OCI-LY1 (cell line): ENCODE results near the gene DMRT2.

Experiments used
- H2AFZ ChIP-seq: fragments of 200-600 bp; sonication (generic), shearing (Covaris generic); 2 replicates; pipeline ENCODE4 v1.6.0; 2014; ENCODE audit warnings: antibody characterized with exemption, mild to moderate bottlenecking, low read length
- H3F3A ChIP-seq: fragments of 200-600 bp; sonication (generic), shearing (Covaris generic); 2 replicates; pipeline ENCODE4 v1.6.0; 2014; ENCODE audit warnings: mild to moderate bottlenecking, antibody characterized with exemption, low read length, moderate library complexity; ENCODE audit not compliant: insufficient read depth
- H3K27ac ChIP-seq: fragments of 200-600 bp; sonication (generic); 2 replicates; pipeline ENCODE4 v1.5.1; 2014; ENCODE audit warnings: low read length, mixed run types, mild to moderate bottlenecking, low read depth; ENCODE audit not compliant: poor library complexity, severe bottlenecking
- H3K27me3 ChIP-seq: fragments of 200-600 bp; sonication (generic); 2 replicates; pipeline ENCODE4 v1.6.0; 2014; ENCODE audit warnings: antibody characterized with exemption, mild to moderate bottlenecking, low read length, moderate library complexity; ENCODE audit not compliant: insufficient read depth
- H3K36me3 ChIP-seq: fragments of 200-600 bp; sonication (generic); 2 replicates; pipeline ENCODE4 v1.6.1; 2014; ENCODE audit warnings: mild to moderate bottlenecking, antibody characterized with exemption, low read length, moderate library complexity, mixed read lengths; ENCODE audit not compliant: insufficient read depth
- H3K4me1 ChIP-seq: fragments of 200-600 bp; sonication (generic); 2 replicates; pipeline ENCODE4 v1.5.1; 2014; ENCODE audit warnings: mild to moderate bottlenecking, low read length, moderate library complexity; ENCODE audit not compliant: insufficient read depth, severe bottlenecking
- H3K4me2 ChIP-seq: fragments of 200-600 bp; sonication (generic), shearing (Covaris generic); 2 replicates; pipeline ENCODE4 v1.6.1; 2014; ENCODE audit warnings: low read length
- H3K4me3 ChIP-seq: fragments of 200-600 bp; sonication (generic); 2 replicates; pipeline ENCODE4 v1.5.1; 2014; ENCODE audit warnings: low read length, low read depth, mild to moderate bottlenecking, mixed read lengths; ENCODE audit not compliant: poor library complexity, severe bottlenecking
- H3K79me2 ChIP-seq: fragments of 200-600 bp; shearing (Covaris generic); 2 replicates; pipeline ENCODE4 v1.6.1; 2016; ENCODE audit warnings: mixed run types, low read length, mixed read lengths; ENCODE audit not compliant: insufficient read depth
- H3K9ac ChIP-seq: fragments of 200-600 bp; sonication (generic), shearing (Covaris generic); 2 replicates; pipeline ENCODE4 v1.6.1; 2014; ENCODE audit warnings: mild to moderate bottlenecking, low read length, mixed read lengths
- H3K9me2 ChIP-seq: fragments of 200-600 bp; sonication (generic), shearing (Covaris generic); 2 replicates; pipeline ENCODE4 v1.6.1; 2014; ENCODE audit warnings: low read depth, mild to moderate bottlenecking, low read length, mixed read lengths
- H3K9me3 ChIP-seq: fragments of 200-600 bp; shearing (Covaris generic); 2 replicates; pipeline ENCODE4 v1.6.1; 2014; ENCODE audit warnings: low read length, mixed read lengths
- H4K20me1 ChIP-seq: fragments of 200-600 bp; sonication (generic), shearing (Covaris generic); 2 replicates; pipeline ENCODE4 v1.6.0; 2016; ENCODE audit warnings: mild to moderate bottlenecking, low read length; ENCODE audit not compliant: insufficient read depth
- EZH2 ChIP-seq: fragments of 200-600 bp; sonication (generic), shearing (Covaris generic); IDR thresholded peaks from 2 replicates; pipeline ENCODE4 v1.8.0; 2017; ENCODE audit warnings: borderline replicate concordance, mixed run types, mild to moderate bottlenecking, antibody characterized with exemption, low read length, moderate library complexity, mixed read lengths
- TF ChIP-seq, protein P1 (sequence below): fragments of 200-600 bp; sonication (generic), shearing (Covaris generic); IDR thresholded peaks from 2 replicates; pipeline ENCODE4 v1.5.1; 2017; ENCODE audit warnings: mild to moderate bottlenecking, antibody characterized with exemption, low read length, moderate library complexity, mixed read lengths

The DMRT2 gene

DNA sequence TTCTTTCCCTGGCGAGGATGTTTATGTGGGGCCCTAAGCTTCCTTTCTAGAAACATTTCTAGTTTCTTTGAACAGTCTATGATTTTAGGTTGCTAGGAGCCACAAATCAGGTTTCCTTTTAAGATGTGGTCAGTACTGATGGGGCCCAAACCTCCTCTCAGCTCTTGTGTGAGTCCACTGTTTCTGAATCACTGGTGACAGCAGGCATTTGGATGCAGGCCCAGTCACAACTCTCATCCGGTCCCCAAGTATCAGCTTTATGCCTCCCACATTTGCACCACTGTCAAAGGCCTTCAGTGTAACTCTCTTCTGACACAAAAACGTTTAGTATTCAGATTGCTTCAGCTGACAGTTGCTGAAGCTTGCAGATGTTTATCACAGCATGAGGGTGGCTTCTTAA, 7.8 kb downstream of the DMRT2 start:
- Histone ChIP-seq H3K79me2 (no peaks in the 10 kb centered on the region), H4K20me1 (no peaks in the 10 kb centered on the region), H3K27ac (no peak overlapping the region), H3K36me3 (no peaks in the 10 kb centered on the region), H3F3A (no peaks in the 10 kb centered on the region), H3K4me3 (no peak overlapping the region), H3K9ac (no peak overlapping the region), H3K4me2 (no peak overlapping the region), H2AFZ (no peak overlapping the region), H3K9me3 (no peaks in the 10 kb centered on the region), H3K4me1 (no peaks in the 10 kb centered on the region), H3K9me2 (no peaks in the 10 kb centered on the region), H3K27me3 (no peaks in the 10 kb centered on the region)
- no peak for TF ChIP-seq EZH2
- TF ChIP-seq, protein P1, sequence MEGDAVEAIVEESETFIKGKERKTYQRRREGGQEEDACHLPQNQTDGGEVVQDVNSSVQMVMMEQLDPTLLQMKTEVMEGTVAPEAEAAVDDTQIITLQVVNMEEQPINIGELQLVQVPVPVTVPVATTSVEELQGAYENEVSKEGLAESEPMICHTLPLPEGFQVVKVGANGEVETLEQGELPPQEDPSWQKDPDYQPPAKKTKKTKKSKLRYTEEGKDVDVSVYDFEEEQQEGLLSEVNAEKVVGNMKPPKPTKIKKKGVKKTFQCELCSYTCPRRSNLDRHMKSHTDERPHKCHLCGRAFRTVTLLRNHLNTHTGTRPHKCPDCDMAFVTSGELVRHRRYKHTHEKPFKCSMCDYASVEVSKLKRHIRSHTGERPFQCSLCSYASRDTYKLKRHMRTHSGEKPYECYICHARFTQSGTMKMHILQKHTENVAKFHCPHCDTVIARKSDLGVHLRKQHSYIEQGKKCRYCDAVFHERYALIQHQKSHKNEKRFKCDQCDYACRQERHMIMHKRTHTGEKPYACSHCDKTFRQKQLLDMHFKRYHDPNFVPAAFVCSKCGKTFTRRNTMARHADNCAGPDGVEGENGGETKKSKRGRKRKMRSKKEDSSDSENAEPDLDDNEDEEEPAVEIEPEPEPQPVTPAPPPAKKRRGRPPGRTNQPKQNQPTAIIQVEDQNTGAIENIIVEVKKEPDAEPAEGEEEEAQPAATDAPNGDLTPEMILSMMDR, result no peak

DNA sequence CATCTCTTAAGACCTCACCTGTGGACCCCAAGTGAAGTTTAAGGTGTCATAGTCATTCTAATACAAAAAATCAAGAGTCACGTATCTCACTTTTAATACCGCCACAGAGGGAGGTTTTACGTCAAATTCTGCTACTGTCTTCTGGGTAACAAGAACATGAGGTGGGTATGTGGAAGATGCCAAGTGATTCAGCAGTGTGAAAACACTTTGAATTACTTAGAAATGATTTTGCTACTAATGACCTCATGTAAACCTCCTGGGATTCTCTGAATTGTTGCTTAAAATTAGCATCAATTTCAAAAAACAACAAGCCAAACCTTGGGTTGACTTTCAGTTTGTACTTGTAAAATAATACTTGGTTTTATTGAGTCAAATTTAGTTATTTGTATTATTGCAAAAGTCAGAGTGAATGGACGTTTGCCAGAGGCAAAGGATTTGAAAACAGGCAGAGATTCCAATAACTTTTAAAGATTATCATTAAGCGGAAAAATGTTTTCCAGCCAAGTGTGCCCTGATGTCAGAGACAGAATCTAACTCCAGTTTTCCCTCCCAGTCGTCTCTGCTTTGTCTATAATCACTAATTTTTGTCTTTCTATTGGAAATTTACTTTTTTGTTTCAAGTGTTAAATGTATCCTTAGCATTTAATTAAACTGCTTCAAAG, 8.8 kb downstream of the DMRT2 start:
- Histone ChIP-seq H4K20me1 (no peaks in the 10 kb centered on the region), H3K79me2 (no peaks in the 10 kb centered on the region), H2AFZ (no peak overlapping the region), H3K27me3 (no peaks in the 10 kb centered on the region), H3K9me2 (no peaks in the 10 kb centered on the region), H3K9ac (no peak overlapping the region), H3K27ac (no peak overlapping the region), H3K36me3 (no peaks in the 10 kb centered on the region), H3F3A (no peaks in the 10 kb centered on the region), H3K4me1 (no peaks in the 10 kb centered on the region), H3K4me3 (no peak overlapping the region), H3K4me2 (no peak overlapping the region), H3K9me3 (no peaks in the 10 kb centered on the region)
- TF ChIP-seq, protein P1, result no peak
- TF ChIP-seq EZH2, result no peak

DNA sequence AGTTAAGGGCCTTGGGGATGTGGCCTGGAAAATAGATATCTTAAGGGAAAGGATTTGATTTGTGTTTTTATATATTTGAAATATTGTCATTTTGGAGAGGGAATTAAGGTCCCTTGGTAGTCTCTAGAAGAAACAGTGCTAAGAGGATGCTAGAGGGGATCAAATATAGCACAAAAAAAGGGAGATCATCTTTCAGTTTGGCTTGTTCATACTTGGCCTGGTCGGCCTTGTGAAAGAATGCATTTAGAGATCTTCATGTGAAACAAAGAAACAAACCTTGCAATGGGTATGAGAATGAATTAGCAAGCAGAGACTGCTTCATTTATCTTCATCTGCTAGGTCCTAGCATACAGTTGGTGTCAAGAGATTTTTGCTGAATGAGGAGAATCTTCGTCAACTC, 15.0 kb downstream of the DMRT2 start:
- Histone ChIP-seq H3K9ac (no peak overlapping the region), H3K9me3 (no peaks in the 10 kb centered on the region), H3K36me3 (no peaks in the 10 kb centered on the region), H3K4me1 (no peaks in the 10 kb centered on the region), H3K4me2 (no peak overlapping the region), H2AFZ (no peak overlapping the region), H3K27me3 (no peaks in the 10 kb centered on the region), H3F3A (no peaks in the 10 kb centered on the region), H4K20me1 (no peaks in the 10 kb centered on the region), H3K79me2 (no peaks in the 10 kb centered on the region), H3K27ac (no peak overlapping the region), H3K4me3 (no peak overlapping the region), H3K9me2 (no peaks in the 10 kb centered on the region)
- no peak for TF ChIP-seq EZH2

DNA sequence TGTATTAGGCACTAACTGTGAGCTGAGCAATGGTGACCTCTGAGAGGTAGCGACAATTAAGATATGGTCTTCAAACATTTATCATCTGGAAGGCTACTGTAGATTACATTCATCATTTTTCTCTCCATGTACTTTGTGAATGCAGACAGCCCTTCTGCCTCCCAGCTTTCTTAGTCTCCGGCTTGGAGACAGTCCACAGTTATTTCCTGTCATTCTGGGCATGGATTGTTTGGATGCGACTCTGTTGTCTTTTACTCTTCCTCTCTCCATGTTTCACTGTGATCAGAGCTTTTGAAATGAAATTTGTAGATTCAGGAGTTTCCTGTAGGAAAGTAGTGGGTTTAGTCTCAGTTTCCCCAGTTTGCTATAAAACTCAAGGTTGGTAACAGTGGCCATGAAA, 20.5 kb downstream of the DMRT2 start:
- H3K4me2 ChIP-seq, result no peak overlapping the region
- no peak overlapping the region for H3K4me3 ChIP-seq
- no peak for TF ChIP-seq EZH2
- TF ChIP-seq, protein P1, result no peak
- no peaks in the 10 kb centered on the region for H3K27me3 ChIP-seq
- no peaks in the 10 kb centered on the region for H4K20me1 ChIP-seq
- no peaks in the 10 kb centered on the region for H3K9me2 ChIP-seq
- no peak overlapping the region for H3K27ac ChIP-seq
- no peaks in the 10 kb centered on the region for H3K9me3 ChIP-seq
- no peaks in the 10 kb centered on the region for H3K36me3 ChIP-seq
- no peaks in the 10 kb centered on the region for H3F3A ChIP-seq
- no peak overlapping the region for H3K9ac ChIP-seq
- no peaks in the 10 kb centered on the region for H3K79me2 ChIP-seq
- H2AFZ ChIP-seq, result no peak overlapping the region
- H3K4me1 ChIP-seq, result peaks cover 5% of the 10 kb centered on the region
